ENCODE results near the gene CACNA1I.

DNA sequence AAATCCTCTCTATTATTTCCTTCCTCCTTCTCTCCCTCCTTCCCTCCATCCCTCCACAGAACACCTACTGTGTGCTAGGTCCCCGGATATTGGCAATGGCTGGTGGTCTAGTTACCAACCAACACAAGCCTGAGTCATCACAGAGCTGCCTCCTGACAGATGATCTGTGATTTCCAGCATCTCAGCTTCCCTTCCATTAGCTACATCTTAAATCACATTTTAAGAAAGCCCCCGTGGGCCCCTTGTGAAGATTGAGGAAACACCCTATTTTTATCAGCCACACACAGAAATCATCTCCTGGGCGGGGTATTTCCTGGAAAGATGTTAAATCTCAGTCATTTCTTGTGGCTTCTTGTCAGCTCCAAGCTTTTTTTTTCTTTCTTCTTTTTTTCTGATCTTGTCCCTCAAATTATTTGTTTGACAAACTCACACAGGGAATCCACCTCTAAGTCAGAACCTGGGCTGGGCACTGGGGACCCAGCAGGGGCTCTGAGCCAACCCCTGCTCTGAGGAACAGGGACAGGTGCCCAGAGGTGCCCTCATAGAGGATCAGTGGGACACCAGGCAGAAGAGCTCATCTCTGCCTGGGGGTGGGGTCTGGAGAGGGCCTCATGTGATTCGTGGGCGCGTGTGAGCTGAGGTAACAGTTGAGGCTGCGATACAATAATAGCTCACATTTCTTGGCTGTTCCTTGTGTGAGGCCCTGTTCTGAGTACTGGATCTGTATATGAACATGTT, 42.4 kb downstream of the CACNA1I start:
- TF ChIP-seq, protein P1, sequence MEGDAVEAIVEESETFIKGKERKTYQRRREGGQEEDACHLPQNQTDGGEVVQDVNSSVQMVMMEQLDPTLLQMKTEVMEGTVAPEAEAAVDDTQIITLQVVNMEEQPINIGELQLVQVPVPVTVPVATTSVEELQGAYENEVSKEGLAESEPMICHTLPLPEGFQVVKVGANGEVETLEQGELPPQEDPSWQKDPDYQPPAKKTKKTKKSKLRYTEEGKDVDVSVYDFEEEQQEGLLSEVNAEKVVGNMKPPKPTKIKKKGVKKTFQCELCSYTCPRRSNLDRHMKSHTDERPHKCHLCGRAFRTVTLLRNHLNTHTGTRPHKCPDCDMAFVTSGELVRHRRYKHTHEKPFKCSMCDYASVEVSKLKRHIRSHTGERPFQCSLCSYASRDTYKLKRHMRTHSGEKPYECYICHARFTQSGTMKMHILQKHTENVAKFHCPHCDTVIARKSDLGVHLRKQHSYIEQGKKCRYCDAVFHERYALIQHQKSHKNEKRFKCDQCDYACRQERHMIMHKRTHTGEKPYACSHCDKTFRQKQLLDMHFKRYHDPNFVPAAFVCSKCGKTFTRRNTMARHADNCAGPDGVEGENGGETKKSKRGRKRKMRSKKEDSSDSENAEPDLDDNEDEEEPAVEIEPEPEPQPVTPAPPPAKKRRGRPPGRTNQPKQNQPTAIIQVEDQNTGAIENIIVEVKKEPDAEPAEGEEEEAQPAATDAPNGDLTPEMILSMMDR (IDR thresholded peaks at IDR 0.05 in 4 of 5, conservative IDR thresholded peaks at IDR 0.05 in 1 of 5) = no peak
- no peak for TF ChIP-seq POLR2A (IDR thresholded peaks at IDR 0.05)
